ENCODE measurements around the gene CALML6. TPM values are rescaled to one million over a fixed set of nuclear protein-coding genes. Genes with fewer than 3 reads are reported as not detected.

The CALML6 gene
- total RNA-seq, 1 donor from 2014 or later = not detected

DNA sequence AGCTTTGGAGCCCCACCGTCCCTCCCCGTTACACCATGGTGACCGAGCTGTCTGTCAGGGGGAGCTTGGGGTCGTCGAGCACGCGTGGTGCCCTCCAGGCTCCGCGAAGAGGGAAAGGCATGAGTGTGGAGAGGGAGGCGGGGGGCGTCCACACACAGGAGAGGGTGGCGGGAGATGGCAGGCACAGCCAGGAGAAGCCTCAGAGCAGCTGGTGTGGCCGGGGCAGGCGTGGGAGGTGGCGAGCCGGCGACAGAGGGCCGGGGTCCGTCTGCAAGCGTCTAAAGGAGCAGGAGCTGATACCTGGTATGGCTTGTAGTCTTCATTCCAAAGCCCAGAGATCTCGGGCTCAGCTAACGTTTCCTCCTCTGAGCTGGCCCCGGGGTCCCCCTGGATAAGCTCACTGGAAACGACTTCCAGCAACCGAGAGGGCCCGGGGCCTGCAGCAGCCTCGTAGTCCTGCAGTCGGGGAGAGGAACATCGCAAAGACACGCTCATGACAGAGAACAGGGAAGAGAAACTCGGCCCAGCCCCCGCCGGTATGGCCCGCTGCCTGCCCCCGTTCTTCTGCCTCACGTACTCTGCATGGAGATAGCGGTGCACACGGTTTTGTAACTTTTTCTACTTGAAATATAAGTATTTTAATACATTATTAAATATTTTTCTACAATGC, 51.1 kb downstream of the CALML6 start:
- no peak for DNase-seq

Other genes starting within 250 kb of the CALML6 start
- 61.6 TPM for gene SLC35E2B, start 222.5 kb upstream of the CALML6 start, total RNA-seq
- gene CDK11A, start 190.9 kb upstream of the CALML6 start, total RNA-seq = 7.6 TPM
- gene NADK, start 136.8 kb upstream of the CALML6 start, total RNA-seq = 20.4 TPM
- gene GNB1, start 24.2 kb upstream of the CALML6 start, total RNA-seq = 144 TPM
- gene TMEM52, start 4.0 kb downstream of the CALML6 start, total RNA-seq = 1.1 TPM
- gene CFAP74, start 88.5 kb downstream of the CALML6 start, total RNA-seq = 0.47 TPM
- 0.62 TPM for gene GABRD, start 104.1 kb downstream of the CALML6 start, total RNA-seq
- gene PRKCZ, start 135.2 kb downstream of the CALML6 start, total RNA-seq = 58.3 TPM